ENCODE results near the gene AP1G2. TPM values are rescaled to one million over a fixed set of nuclear protein-coding genes. Genes with fewer than 3 reads are reported as not detected.

The AP1G2 gene
- total and polyA plus RNA-seq, 2 of the 13 experiments (the other 11 are each of a cell fraction or from before 2014, with no cell fraction given) = 96.9 to 611 TPM

DNA sequence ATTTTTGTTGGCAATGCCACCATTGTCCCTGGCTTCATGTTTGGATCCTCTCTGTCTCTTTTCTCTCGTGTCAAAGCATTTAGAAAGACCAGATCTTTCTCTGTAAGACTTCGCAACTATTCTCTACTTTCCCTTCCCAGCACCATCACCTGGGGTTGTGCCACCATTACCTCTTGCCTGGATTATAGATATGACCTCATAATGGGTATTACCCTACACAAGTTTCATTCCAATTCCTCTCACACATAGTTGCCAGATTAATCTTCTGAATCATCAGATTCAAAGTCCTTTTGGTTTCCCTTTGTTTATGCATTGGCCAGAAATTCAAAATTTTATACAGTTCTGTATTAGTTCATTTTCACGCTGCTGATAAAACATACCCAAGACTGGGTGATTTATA, 41.4 kb upstream of the AP1G2 start (continued):
- TF ChIP-seq HNRNPK (IDR thresholded peaks at IDR 0.05; ENCODE audit: low read depth, low read length, poor library complexity, severe bottlenecking) (no peak), MIER2 (CRISPR knock-in tag; IDR thresholded peaks at IDR 0.05) (no peak), ZNF709 (CRISPR knock-in tag; IDR thresholded peaks at IDR 0.05) (no peak), ZSCAN31 (CRISPR knock-in tag; IDR thresholded peaks at IDR 0.05; ENCODE audit: low read depth) (no peak), KAT8 (CRISPR knock-in tag; IDR thresholded peaks at IDR 0.05) (no peak), ZNF720 (CRISPR knock-in tag; IDR thresholded peaks at IDR 0.05) (no peak), ATF7 (IDR thresholded peaks at IDR 0.05) (peak; percentile 78), ATF7 (CRISPR knock-in tag; IDR thresholded peaks at IDR 0.05) (no peak), ZNF512 (CRISPR knock-in tag; IDR thresholded peaks at IDR 0.05) (0 out of 2 replicates have a peak, but pooled peaks have one; percentile 23), GPN1 (CRISPR knock-in tag; IDR thresholded peaks at IDR 0.05; ENCODE audit: borderline replicate concordance) (no peak), JARID2 (CRISPR knock-in tag; IDR thresholded peaks at IDR 0.05; ENCODE audit: insufficient replicate concordance) (no peak), ZNF850 (CRISPR knock-in tag; conservative IDR thresholded peaks at IDR 0.05) (no peak), MZF1 (CRISPR knock-in tag; IDR thresholded peaks at IDR 0.05; ENCODE audit: borderline replicate concordance) (peak; percentile 19; the same call in 1 of the 2 replicates), ZNF34 (CRISPR knock-in tag; IDR thresholded peaks at IDR 0.05; ENCODE audit: borderline replicate concordance) (0 out of 2 replicates have a peak, but pooled peaks have one; percentile 1), ZNF879 (CRISPR knock-in tag; IDR thresholded peaks at IDR 0.05) (no peak), TARDBP (CRISPR knock-in tag; IDR thresholded peaks at IDR 0.05) (peak; percentile 23; the same call in 1 of the 2 replicates), MTERF4 (CRISPR knock-in tag; IDR thresholded peaks at IDR 0.05) (peak; percentile 14; the same call in 1 of the 2 replicates), ISX (CRISPR knock-in tag; conservative IDR thresholded peaks at IDR 0.05) (0 out of 2 replicates have a peak, but pooled peaks have one; percentile 0), CREB1 (IDR thresholded peaks at IDR 0.05) (peak; percentile 29; the same call in 1 of the 2 replicates), CREB1 (CRISPR knock-in tag; IDR thresholded peaks at IDR 0.05) (no peak), TGIF2 (CRISPR knock-in tag; IDR thresholded peaks at IDR 0.05) (no peak), KLF16 (CRISPR knock-in tag; IDR thresholded peaks at IDR 0.05) (no peak)
- TF ChIP-seq, protein P1, sequence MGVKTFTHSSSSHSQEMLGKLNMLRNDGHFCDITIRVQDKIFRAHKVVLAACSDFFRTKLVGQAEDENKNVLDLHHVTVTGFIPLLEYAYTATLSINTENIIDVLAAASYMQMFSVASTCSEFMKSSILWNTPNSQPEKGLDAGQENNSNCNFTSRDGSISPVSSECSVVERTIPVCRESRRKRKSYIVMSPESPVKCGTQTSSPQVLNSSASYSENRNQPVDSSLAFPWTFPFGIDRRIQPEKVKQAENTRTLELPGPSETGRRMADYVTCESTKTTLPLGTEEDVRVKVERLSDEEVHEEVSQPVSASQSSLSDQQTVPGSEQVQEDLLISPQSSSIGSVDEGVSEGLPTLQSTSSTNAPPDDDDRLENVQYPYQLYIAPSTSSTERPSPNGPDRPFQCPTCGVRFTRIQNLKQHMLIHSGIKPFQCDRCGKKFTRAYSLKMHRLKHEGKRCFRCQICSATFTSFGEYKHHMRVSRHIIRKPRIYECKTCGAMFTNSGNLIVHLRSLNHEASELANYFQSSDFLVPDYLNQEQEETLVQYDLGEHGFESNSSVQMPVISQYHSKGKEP (CRISPR knock-in tag; IDR thresholded peaks at IDR 0.05) = 0 out of 2 replicates have a peak, but pooled peaks have one; percentile 0
- TF ChIP-seq, protein P2, sequence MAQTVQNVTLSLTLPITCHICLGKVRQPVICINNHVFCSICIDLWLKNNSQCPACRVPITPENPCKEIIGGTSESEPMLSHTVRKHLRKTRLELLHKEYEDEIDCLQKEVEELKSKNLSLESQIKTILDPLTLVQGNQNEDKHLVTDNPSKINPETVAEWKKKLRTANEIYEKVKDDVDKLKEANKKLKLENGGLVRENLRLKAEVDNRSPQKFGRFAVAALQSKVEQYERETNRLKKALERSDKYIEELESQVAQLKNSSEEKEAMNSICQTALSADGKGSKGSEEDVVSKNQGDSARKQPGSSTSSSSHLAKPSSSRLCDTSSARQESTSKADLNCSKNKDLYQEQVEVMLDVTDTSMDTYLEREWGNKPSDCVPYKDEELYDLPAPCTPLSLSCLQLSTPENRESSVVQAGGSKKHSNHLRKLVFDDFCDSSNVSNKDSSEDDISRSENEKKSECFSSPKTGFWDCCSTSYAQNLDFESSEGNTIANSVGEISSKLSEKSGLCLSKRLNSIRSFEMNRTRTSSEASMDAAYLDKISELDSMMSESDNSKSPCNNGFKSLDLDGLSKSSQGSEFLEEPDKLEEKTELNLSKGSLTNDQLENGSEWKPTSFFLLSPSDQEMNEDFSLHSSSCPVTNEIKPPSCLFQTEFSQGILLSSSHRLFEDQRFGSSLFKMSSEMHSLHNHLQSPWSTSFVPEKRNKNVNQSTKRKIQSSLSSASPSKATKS (CRISPR knock-in tag; IDR thresholded peaks at IDR 0.05) = no peak
